HL-60 (cell line): Measurements from ENCODE around the gene ROCK2.

Experiments
- CTCF ChIP-seq: IDR thresholded peaks from one replicate; pipeline ENCODE4 v1.5.1; 2011; ENCODE audit warnings: low read length, control low read depth, inconsistent platforms; ENCODE audit not compliant: insufficient read depth
- POLR2AphosphoS5 ChIP-seq: IDR thresholded peaks from 2 replicates; pipeline ENCODE4 v1.6.1; 2012; ENCODE audit warnings: low read depth

GRCh38 chr2:11160731-11161455 is 183.5 kb downstream of the ROCK2 start:
- TF ChIP-seq CTCF = no peak
- no peak for TF ChIP-seq POLR2AphosphoS5
